ENCODE measurements around the gene SMYD3.

Gene SMYD3

DNA sequence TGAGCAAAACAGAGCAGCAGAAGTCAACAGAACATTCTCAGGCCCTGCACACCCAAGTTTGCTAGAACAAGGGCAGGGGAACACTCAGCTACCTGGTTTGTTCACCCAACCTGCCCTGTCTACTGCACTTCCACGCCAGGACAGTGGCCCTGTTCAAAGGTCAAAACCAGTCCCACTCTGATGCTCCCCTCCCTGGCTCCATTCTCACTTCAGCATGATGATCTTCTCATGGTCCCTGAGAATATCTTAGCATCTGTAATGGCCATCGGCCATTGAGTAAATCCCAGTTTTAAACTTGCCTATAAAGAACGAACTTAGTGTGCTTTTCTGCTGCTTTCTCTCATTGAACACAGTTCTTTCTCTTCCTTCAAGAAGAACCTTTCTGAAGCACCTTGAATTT is 293.6 kb downstream of the SMYD3 start:
- DNase-seq (ENCODE audit: low spot score), result no peak

DNA sequence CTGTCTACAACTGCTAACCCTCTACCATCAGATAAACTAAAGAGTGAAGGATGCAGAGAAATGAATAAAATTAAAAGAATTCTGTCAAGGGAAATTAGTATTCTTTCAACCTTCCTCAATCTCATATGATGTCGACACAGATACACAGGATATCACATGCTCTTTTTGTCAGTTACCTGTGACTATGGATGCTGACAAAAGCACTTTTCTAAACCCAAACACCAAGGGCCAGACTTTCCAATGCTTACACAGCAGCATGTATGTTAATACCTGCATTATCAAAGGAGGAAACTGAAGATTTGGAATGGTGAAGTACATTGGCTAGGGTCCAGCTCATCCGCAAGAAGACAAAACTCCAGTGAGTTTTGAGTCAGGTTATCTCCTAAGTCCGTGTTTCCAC is 294.0 kb downstream of the SMYD3 start:
- no peak for DNase-seq (ENCODE audit: low spot score)

DNA sequence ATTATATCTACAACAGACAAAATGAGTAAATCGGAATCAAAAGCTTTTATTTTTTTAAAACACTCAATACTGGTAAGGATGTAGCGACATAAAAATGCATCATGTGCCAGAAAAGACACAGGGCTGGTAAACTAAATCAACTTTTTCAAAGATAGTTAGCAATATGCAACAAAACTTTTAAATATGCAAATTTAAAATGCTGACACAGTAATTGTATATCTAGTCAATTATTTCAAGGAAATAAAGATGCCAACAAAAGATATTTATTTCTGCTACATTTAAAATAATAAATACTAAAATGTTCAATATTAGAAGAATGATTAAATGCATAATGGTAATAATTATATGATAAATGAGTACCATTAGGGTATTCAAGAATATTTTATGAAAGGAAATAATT is 295.1 kb downstream of the SMYD3 start:
- no peak for DNase-seq (ENCODE audit: low spot score)

DNA sequence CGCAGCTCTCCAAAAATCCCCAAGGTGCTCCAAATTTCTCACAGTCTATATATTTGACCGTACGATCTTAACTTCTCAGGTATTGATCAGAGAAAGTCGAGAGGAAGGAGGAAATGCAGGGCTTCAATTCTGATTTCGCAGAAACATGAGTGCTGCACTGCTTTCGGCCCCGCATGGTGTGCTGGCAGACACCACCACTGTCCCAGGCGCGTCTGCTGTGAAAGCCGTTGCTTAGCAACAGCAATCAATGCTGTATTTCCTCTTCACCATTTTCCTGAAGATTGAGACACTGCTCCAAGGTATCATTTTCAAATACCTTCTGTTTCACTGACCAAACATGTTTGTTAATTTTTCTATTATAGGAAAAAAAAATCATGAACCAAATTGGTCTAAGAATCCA is 296.3 kb downstream of the SMYD3 start:
- peak; percentile 48 for DNase-seq (ENCODE audit: low spot score)

DNA sequence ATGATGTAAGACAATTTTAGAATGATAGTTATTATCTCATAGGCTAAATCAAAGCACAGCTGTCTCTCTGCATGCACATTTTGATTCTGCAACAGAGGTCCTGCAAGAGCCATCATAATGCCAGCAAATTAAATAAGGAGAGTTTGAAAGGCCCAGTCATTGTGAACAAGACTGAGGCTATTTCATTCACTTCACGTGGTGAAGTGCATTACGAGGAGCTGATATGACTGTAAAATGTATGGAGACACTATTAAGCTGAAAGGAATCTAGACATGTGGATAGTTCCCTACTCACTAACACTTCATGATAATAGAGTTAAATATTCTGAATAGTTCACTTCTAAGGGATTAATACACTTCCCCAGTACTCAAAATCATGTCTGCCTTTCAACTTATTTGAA is 299.0 kb downstream of the SMYD3 start:
- no peak for DNase-seq (ENCODE audit: low spot score)

DNA sequence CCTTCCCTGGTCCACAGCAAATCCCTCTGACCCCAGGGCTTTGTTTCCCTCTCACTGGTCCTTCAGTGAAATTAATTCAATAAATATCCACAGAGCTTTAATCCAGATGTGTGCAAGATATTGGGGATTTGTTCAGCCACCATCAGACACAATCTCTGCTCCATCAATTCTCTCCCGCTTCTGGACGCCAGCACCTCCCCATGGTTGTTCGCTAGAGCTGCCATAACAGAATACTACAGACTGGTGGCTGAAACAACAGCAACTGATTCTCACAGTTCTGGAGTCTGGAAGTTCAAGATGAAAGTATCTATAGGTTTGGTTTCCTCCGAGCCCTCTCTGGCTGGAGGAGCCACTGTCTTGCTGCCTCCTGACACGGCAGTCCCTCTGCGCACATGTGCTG is 303.9 kb downstream of the SMYD3 start:
- DNase-seq (ENCODE audit: low spot score), result no peak

DNA sequence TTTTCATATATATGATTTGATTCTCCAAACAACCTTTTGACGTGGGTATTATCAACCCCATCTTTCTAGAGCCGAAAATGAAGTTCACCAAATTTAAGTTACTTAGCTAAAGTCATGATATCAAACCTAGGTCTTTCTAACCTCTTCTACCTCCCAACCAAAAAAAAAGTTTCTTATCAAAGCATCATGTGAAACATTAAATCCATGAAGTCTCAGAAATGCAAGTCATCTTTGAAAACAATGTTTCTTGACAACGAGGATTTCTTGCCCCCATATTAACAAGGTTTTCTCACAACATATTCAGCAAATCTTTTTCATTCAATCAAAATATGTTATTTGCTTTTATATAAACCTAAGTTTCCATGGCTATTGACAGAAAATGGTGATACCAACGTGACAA is 306.3 kb downstream of the SMYD3 start:
- no peak for DNase-seq (ENCODE audit: low spot score)

DNA sequence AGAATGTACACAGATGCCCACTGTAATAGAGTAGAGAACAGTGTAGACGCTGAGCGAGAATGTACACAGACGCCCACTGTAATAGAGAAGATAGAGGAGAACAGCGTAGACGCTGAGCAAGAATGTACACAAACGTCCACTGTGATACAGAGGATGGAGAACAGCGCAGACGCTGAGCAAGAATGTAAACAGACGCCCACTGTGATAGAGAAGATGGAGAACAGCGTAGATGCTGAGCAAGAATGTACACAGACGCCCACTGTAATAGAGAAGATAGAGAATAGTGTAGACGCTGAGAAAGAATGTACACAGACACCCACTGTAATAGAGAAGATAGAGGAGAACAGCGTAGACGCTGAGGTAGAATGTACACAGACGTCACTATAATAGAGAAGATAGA is 306.9 kb downstream of the SMYD3 start:
- DNase-seq (ENCODE audit: low spot score), result no peak

DNA sequence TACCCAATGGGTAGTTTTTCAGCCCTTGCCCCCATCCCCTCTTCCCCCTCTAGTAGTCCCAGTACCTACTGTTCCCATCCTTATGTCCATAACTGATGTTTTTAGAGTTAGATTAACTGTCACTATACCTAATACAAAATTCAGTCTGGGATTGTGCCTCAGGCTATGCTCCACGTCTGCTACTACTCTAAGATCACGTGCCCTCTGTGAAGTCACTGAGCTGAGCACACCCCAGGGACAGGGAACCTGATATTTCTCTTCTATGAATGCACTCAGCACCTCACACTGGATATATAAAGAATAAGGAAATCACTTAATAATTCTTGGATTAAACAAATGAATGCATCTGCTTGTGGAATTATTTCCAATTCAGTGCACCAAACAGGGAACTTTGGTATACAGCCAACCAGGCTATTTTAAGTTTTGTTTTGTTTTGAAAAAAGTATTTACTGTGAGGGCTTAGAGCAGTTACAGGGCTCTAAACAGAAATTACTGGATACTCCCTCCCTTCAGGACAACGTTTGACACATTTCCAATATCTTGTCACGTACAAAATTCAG is 307.9 kb downstream of the SMYD3 start:
- DNase-seq (ENCODE audit: low spot score), result no peak

DNA sequence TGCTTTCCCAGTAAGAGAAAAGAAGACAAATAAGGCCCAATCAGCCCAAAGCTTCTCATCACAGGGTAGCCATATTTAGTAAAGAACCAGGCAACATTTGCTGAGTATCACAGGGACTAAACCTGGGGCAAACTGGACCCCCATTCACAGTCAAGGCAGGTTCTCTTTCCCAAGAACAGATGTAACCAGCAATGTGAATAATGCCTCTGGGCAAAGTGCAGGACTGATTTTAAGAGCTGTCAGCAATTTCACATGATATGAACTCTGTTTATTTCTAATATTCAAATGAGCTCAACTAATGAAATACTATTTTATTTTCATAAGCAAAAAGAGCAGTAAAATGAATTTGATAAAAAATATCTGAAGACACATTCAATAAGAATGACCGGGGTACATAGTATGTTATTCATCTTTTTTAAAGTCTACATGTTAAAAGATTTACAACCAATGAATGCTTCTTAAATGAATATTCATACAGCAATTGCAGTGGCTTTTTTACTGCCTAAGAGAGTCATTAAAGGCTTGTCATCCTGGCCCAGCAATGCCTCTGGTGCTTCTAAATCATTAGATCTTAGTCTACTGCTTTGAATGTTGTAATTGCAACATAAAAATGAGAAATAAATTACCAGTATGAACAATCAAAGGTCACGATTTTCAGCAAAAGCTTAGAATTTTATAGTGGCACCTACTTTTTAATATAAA is 308.8 kb downstream of the SMYD3 start:
- no peak for DNase-seq (ENCODE audit: low spot score)

DNA sequence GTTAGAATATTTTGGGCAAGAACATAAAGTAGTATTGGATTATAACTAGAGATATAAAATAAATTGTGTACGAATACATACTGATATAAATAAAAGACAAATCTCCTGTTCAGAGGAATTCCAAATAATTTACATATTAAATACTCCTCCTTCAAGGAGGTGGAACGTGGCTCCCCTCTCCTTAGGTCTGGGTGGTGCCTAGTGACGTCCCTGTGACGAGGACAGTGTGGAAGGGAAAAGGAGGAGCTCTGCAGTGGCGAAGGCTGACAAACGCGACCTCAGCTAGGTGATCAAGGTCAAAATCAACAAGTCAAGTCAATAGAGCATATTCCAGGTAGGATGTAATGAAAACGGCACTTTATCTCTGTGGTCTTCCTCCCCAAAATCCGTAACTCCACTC is 310.0 kb downstream of the SMYD3 start:
- no peak for DNase-seq (ENCODE audit: low spot score)

DNA sequence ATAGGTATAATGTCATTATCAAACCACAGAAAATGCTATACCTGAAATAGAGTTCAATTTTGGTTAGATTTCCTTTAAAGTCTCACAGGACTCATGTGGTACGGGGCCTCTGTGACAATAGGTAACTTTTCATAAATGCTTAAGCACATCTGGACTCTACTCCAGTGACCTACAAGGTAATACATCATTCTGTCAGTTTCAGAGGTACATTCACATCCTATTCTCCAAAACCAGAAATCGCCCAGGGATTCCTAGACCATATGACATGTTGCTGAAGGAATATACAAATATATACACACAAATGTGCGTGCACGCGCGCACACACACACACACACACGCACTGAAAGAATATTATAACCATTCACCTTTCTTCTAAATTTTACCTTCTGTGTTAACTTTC is 311.8 kb downstream of the SMYD3 start:
- no peak for DNase-seq (ENCODE audit: low spot score)

DNA sequence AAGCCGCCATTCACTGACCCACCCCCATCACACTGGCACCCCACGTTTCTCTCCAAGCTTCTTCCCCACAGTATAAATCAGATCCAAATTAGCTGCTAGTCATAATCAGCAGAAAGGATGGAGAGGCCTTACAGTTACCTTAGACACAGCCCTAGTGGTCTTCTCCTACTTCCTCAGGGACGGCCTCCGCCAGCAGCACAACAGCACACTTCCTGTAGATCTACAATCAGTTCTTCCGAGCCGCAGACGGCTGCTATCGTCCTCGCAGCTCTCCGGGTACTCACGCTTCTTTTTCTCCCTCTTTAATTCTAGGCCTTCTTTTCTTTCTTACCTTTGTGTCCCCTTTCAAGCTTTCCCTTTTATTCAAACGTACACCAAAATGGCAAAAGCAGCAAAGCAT is 313.5 kb downstream of the SMYD3 start:
- no peak for DNase-seq (ENCODE audit: low spot score)

DNA sequence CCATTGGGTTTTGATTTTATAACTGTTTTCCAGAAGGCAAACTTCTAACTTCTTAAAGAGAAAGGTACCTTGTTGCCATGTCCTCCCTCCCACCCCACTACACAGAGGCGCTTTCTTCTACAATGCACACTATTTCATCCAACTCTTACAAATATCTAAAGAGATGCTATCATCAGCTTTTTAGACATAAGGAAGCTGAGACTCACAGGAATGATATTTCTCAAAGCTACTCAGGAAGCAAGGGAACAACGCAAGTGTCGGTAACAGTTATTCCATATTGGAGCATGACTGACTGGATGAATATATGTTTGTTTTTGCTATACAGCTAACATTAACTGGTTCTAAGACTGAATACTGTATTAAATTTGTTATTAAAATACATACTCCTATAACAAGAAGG is 318.0 kb downstream of the SMYD3 start:
- DNase-seq (ENCODE audit: low spot score), result no peak

DNA sequence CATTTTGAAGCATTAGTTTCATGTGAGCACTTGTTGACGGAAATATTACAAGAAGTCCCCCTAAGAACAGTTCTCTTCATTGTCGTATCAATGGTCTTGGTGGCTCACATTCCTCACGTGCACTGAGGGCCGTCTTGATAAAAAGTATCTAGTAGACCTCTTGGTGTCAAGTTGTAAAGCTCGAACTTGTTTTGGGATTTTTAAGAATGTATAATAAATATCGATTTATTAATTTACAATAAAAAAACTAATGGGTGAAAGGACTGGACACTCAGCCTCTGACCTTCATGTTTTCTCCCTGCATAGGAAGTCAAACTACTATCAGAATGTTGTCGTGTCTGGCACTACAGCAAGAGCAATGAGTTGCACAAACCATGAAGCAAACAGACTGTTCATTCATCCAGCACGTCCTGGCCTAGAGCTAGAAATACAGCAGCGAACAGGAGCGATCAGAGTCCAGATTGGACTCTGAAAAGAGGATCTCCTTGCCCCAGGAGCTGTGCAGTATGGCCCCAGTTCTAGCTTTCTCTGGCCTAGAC is 319.2 kb downstream of the SMYD3 start:
- DNase-seq (ENCODE audit: low spot score), result no peak

DNA sequence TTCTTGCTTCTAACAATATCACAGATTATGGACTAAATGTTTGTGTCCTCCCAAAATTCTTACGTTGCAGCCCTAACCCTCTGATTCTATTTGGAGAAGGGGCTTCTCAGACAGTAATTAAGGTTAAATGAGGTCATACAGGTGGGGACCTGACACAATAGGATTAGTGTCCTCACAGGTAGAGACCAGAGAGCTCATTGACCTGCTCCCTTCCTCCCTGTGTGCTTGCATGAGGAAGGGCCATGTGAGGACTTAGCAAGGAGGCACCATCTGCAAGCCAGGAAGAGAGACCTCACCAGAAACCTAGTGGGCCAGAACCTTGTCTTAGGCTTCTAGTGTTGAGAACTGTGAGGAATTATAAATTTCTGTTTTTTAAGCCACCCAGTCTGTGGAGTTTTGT is 322.6 kb downstream of the SMYD3 start:
- no peak for DNase-seq (ENCODE audit: low spot score)

DNA sequence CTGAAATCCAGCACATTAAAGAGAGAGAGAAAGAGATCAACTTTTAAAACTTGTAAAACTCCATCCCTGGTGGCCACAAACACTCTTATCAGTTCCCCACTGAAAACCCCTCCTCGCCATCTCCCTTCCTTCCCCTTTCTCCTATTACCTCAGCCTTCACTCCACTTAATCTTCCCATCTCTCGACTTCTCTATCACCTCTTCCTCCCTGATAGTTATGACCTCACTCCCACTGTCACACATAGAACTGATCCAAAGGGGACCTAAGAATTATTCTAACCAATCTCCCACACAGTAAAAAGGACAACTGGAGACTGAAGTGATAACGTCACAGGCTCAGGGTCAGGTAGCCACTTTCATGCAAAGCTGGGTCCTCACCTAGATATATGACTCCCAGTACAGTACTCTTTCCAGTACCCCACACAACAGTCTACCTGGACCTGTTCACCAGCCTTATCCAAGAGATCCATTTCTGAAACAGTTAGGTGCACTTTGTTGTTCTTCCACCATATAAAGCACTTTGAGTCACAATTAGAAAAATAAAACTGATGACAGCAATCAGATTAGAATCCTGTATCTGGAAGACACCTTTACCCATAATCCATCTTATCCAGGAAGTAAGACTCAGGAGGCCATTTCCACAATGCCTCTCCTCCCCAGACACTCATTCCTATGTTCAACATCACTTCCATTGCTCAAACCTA is 324.8 kb downstream of the SMYD3 start:
- no peak for DNase-seq (ENCODE audit: low spot score)

DNA sequence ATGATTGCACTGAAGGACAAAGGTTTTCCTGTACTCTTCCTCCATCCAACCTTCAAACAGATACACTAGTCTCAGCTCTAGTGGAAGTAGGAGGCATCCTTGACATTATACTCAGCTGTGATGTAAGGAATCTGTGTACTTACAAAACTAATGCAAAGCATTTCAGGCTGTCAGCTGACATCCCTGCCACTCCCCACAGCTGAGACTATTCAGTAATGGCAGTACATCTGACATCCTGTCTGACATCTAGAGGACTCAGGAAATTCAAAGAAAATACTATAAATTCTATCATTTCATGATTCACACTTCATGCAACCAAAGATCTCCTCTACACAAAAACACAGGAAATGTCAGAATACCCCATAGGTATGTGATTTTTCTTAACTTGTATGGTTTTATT is 325.8 kb downstream of the SMYD3 start:
- DNase-seq (ENCODE audit: low spot score), result no peak

DNA sequence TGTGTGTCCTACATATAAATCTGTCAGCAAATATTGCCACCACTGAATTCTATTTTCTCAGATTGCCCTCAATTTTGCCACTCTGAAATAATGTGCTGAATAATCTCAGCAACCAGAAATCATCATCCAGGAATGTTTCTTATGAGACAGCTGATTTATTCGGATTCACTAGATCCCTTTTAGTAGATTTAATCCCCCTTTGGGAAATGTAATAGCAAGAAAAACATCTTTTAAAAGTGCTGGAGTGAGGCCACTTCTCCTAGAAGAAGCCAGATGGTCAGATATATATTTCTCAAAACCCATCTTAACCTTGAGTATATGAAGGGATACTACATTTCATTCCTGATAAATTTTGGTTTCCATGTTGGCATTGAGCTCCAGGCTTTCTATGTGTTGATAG is 327.7 kb downstream of the SMYD3 start:
- no peak for DNase-seq (ENCODE audit: low spot score)

DNA sequence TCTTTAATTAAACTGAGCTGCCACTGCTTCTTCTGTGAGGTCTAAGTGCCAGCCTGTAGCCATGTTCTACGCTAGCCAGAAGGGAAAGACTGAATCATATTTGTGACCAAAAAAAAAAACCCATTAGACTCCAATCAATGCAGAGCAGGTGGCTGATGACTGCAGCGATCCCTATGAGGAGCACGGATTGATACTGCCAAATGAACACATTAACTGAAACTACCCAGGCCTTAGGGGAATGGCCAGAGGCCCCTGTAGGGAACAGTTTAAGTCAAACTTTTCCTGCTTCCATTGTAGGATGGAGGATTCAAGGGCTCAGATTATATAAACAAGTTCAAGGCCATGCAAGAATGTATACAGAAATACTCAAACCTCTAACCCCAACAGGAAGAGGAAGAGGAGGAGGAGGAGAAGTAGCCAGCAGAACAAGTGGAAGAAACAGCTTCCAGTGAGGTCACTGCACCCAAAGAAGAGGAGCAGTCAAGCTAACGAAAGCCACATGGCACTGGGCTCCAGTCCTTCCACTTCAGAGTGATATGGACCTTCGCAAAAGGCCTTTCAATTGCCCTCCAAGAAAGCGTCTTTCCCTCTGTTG is 328.3 kb downstream of the SMYD3 start:
- no peak for DNase-seq (ENCODE audit: low spot score)

DNA sequence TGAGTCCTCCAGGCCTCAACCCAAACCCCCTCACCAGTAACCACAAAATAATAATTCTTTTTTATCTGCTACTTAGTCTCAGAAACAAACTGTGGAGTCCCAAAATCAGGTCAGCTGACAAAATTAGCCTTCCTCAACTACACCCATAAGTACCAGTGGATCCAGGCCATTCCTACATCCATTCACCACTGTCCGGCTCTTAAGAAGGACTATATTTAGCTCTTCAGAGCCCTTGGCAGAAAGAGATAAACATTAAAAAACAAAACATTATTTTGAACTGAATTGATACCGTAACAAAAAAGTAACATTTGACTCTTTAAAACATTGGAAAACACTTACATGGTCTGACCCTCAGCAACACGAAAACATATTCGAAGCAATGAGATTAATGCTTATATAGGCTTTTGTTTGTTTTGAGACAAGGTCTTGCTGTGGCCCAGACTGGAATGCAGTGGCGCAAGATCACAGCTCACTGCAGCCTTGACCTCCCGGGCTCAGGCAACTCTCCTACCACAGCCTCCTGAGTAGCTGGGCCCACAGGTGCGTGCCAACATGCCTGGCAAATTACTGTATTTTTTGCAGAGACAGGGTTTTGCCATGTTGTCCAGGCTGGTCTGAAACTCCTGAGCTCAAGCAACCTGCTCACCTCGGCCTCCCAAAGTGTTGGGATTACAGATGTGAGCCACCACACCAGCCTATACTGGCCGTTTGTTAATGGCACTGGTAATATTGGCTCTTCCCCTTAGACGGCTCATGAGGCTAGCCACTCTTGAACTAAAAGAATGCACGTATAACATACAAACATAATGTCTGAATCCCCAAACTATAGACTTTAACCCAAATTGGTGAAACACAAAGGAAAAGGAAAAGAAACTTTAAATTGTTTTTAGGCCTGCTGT is 330.7 kb downstream of the SMYD3 start:
- no peak for DNase-seq (ENCODE audit: low spot score)

Data from iPS-NIHi11 (cell line).